GM18868 (cell line): ENCODE results near the gene MPP4.
A peak's percentile ranks its signal among the peaks of the same experiment; 100 is the strongest.
"Not testable (repeated sequence)": the region's sequence is repeated elsewhere in the genome, so short reads cannot be mapped to it uniquely, and the experiment has no call there.

Experiments
- ATAC-seq: cut with Tn5 transposase; IDR thresholded peaks from one replicate; pipeline ENCODE4 v1.9.1; 2021; ENCODE audit warnings: mild to moderate bottlenecking, moderate library complexity; ENCODE audit not compliant: unreplicated experiment

Gene MPP4

DNA sequence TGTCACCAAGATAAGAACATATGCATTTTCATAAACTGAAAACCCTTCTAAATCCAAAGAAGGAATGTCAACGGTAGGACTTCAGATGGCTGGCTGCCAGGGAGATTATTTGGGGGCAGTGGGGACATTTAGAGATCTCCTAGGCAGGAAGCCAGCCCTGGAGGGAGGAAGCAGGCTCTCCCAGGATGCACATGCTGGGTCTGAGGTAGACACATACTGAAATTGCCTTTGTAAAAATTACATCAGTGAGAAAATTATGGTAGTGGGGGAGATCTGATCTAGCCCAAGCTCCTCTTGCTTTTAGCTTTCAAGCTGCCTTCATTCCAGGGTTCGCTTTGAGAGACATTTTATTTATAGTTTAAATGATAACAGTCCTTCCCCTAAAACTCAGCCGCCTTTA lies 24.1 kb downstream of the MPP4 start:
- ATAC-seq: no peak

GRCh38 chr2:201673546-201673945 lies 24.9 kb downstream of the MPP4 start:
- no peak for ATAC-seq

GRCh38 chr2:201671205-201671604 lies 27.2 kb downstream of the MPP4 start:
- not testable (repeated sequence) for ATAC-seq

DNA sequence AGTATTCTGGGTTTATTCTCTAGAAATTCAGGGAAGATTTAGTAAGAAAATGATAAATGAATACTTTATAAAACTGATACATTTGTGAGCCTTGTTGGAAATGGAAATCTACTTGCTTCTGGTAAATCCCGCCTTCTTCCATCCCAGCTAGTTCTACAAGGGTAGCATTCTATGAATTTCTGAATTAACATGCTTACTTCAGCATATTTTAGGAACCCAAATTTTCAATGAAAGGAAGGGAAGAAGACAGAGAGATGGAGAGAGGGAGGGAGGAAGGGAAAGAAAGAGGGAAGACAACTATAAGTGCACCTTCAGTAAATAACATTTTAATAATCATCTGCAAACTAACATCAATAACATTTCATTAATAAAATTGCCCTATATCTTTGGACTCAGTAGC lies 28.6 kb downstream of the MPP4 start:
- no peak for ATAC-seq

DNA sequence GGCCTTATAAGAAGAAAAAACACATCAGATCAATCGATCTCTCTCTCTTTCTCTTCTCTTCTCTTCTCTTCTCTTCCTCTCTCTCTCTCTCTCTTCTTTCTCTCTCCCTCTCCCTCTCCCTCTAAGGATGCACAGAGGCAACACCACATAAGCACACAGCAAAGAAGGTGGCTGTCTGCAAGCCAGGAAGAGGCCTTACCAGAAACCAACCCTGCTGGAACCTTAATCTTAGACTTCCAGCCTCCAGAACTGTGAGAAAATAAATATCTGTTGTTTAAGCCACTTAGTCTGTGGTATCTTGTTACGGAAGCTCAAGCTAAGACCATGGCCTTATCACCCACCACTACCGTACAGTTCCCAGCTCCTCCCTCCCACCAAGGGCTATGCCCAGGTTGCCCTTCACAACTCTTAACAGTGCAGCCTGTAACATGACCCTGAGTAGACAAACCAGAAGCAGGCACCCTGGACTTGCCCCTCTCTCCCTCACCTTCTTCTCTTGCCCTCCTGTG lies 30.0 kb downstream of the MPP4 start:
- ATAC-seq: no peak

DNA sequence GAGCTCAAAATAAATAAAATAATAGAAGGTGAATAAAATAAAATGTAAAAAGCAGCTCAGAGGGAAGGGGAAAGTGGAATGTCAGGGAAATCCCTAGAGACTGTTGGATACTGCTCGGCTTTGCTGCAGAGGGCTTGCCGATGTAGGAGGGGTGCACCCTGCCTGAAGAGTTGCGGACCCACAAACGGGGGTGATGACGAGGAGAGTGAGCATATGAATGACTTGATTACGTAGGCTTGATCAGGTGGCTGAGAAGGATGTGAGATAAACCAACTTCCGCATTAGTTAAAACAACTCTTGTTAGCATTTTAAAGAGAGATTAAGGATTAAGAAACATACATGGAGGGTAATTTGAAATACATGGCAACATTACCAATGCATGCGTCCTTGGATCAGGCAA lies 34.1 kb downstream of the MPP4 start:
- ATAC-seq: no peak

- no peak for ATAC-seq
These were observed 37.1 kb downstream of the MPP4 start for GRCh38 chr2:201661366-201661765.

DNA sequence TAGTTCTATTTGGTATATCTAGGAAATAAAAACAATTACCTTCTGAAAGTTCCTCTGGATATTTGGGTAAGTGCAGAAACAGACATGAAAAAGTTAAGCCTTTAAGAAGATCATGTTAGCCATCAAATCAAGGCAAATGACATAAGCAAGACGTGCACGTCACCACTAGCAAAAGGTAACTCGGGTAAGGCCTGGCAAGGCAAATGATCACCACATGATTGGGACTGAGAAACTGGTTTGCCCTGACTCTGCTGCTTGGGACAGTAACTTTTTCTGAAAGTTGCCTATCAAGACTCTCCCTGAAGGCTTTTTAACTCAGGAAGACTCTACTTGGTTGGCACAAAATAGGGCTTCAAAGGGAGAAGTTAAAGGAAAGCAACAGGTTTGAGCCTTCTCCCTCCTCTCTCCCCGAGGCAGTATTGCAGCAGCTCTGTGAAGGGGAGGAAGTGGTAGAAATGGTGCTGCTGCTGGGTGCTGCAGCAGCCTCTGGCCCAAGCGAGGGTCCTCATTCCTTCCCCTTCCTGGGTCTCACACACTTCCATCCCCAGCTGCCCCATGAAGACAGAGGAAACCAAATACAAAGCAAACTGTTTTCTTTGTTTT lies 38.0 kb downstream of the MPP4 start:
- ATAC-seq: no peak

DNA sequence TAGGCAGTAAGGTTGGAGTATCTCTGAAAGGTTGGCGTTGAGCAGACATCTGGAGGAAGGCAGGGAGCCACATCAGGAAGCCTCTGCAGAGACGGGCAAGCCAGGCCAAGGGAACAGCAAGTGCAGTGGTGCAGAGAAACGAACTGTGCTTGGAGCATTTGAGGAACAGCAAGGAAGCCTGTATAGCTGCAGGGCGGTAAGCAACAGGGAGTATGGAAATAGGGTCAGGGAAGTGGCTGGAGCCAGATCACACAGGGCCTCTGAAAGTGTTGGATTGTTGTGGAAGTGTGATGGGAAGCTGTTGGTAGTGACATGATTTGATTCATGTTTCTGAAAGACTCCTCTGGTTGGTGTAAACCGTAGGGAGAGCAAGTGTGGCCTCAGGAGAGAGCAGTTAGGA lies 41.7 kb downstream of the MPP4 start:
- no peak for ATAC-seq

- no peak for ATAC-seq
These were observed 42.3 kb downstream of the MPP4 start for GRCh38 chr2:201656102-201656501.

GRCh38 chr2:201654616-201655384 lies 43.6 kb downstream of the MPP4 start:
- ATAC-seq: no peak

DNA sequence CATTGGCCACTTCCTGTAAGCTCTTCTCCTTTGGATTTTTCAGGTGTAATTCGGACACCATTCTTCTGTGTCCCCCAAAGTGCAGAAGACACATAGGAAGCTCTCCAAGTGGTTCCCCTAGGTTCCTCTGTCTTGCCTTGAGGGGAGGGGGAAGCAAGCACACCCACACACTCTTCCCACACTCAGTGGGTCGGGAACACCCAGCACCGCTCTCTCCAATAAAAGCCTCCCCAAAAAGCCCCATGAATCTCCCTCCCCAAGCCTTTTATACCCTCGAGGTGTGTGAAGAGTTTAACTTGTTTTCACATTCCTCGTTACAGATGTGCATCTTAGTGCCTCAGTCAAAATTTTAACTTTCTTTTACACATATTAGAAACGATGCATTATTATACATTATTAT lies 45.2 kb downstream of the MPP4 start:
- no peak for ATAC-seq

DNA sequence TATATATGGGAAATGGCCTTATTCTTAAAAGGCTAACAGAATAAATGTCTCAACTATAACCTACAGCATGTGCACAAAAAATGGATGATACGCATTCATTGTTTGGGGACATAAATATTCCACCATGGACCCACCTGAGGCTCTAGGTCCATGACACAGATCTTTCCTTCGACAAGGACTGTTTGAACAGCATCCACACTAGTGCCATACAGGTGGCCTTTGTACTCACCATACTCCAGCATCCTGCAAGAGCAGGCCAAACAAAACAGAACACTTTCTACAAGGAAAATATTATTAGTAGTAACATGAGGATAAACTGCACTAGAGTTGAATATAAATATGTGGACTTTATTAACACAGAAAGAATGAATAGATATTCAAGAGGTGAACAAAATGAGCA lies 49.0 kb downstream of the MPP4 start:
- ATAC-seq: no peak

- ATAC-seq: no peak
These were observed 51.0 kb downstream of the MPP4 start for GRCh38 chr2:201647431-201647830.

DNA sequence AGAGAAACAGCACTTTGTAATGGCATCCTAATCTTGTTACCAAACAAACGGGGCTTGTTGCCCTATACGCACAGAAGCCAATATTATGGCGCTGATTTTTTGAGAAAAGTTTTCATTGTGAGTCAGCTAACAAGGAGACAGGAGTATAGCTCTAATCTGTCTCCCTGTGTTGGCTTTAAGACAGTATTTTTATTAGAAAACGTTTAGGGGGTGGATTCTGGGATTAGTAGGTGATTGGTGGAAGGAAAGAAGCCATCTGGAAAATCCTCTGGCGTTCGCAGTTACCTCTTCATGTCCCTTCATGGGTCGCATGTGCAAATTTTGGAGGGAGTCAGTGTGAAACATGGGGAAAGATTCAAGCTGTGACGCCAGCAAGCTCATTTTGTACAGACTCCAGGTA lies 54.4 kb downstream of the MPP4 start:
- no peak for ATAC-seq

GRCh38 chr2:201643216-201643890 lies 55.1 kb downstream of the MPP4 start, which contains the start of gene TMEM237:
Gene TMEM237, minus strand, starts transcription at chr2:201643503. Its CDS starts 103 bp downstream, at chr2:201643400.
- ATAC-seq: peak; percentile 59

GRCh38 chr2:201642579-201643215 lies 55.7 kb downstream of the MPP4 start:
- ATAC-seq: peak; percentile 78

DNA sequence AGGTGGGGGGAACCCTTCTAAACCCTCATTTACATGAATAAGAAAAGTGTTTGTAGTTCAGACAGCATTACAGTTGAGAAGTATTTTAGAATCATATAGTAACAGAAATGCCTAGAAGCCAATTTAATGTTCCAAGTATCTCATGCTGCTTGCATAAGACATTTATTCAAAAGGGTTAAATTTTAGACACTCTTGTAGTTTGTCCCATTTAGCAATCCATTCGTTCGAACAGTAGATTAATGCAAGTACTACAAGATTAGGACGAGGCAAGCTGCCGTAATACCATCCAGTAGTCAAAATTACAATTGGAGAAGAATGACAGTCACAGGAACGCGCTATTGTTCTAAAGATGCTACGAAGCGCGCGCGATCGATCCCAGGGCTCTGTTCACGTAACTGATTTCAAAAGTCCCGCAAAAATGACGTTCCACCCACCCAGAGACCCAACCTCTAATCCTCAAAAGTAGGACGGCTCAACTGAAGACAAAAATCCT lies 56.3 kb downstream of the MPP4 start:
- ATAC-seq: peak; percentile 43

DNA sequence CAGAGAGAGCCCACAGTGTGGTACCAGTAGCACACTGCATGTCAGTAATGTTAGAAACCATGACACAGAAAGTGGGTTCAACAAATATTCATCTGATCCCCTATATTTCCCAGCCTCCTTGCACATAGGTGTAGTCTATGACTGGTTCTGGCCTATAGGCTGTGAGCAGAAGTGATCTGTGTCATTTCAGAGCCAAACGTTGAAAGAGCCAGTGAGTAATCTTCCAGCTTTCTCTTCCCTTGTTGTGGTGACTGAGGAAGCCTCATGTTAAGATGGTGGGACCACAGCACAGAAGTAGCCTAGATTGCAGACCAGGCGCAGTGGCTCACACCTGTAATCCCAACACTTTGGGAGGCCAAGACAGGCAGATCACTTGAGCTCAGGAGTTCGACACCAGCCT lies 59.2 kb downstream of the MPP4 start:
- ATAC-seq: no peak

DNA sequence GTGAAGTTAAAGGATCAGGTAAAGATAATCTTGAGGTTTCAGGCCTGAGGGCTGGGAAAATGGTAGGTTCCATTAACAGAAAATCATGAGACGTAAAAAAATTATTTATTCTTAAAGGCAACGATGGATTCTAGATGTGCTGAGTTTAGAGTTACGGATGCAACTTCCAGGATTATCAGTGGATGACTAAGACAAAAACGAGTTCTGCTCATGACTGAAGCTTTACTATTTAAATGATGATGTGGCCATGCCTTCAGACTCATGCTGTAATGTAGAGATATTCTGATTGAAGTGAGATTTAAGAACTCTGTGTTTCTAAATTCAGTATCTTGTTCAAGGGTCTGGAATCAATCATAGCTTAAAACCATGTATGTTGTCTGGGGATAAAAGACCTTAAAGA lies 60.1 kb downstream of the MPP4 start:
- no peak for ATAC-seq

DNA sequence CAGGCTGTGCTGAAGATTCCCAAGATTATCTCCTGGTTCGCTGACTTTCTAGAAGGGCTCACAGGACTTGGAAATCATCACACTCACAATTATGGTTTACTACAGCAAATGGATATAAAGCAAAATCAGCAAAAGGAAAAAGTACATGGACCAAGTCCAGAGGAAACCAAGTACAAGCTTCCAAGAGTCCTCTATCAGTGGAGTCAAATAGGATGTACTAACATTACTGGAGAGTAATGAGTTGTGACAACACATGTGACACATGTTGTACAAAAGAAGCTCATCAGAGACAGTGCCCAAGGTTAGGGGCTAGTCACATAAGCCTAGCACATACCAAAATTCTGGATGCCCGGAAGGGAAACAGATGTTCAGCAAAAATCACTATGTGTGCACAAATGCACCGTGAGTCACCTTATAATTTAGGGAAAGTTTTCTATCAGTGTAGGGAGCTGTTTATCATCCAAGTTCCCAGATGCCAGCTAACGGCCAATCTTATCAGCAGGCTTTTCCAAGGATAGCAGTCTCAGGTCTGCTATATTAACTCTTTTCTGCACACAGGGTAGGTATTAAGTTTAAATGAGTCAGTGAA lies 64.7 kb downstream of the MPP4 start:
- ATAC-seq: no peak
